ENCODE results near the gene SYT9.

GRCh38 chr11:7514099-7514591, 262.4 kb downstream of the SYT9 start:
- TF ChIP-seq, protein P1, sequence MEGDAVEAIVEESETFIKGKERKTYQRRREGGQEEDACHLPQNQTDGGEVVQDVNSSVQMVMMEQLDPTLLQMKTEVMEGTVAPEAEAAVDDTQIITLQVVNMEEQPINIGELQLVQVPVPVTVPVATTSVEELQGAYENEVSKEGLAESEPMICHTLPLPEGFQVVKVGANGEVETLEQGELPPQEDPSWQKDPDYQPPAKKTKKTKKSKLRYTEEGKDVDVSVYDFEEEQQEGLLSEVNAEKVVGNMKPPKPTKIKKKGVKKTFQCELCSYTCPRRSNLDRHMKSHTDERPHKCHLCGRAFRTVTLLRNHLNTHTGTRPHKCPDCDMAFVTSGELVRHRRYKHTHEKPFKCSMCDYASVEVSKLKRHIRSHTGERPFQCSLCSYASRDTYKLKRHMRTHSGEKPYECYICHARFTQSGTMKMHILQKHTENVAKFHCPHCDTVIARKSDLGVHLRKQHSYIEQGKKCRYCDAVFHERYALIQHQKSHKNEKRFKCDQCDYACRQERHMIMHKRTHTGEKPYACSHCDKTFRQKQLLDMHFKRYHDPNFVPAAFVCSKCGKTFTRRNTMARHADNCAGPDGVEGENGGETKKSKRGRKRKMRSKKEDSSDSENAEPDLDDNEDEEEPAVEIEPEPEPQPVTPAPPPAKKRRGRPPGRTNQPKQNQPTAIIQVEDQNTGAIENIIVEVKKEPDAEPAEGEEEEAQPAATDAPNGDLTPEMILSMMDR (IDR thresholded peaks at IDR 0.05), result no peak
- no peak for TF ChIP-seq POLR2A (IDR thresholded peaks at IDR 0.05)

Measured in vagina (tissue), 2 donors.